Large intestine (tissue), 3 donors: ENCODE measurements around the gene CPNE9. TPM values are rescaled to one million over a fixed set of nuclear protein-coding genes. Genes with fewer than 3 reads are reported as not detected.

Source experiments
- DNase-seq, 2 donors: peaks; one replicate each; pipeline versions ENCODE4 v3.0.0 to v3.0.0-alpha.2; 2013
- H3K27ac ChIP-seq: one replicate; pipeline ENCODE4 v1.5.1; 2013; ENCODE audit warnings: low read length
- H3K27me3 ChIP-seq: 2 replicates; pipeline ENCODE4 v1.6.1; 2013; ENCODE audit warnings: low read length; ENCODE audit not compliant: control insufficient read depth, insufficient read depth
- H3K36me3 ChIP-seq: 2 replicates; pipeline ENCODE4 v1.6.1; 2013; ENCODE audit warnings: low read length; ENCODE audit not compliant: control insufficient read depth, insufficient read depth
- H3K4me1 ChIP-seq: one replicate; pipeline ENCODE4 v1.6.1; 2013; ENCODE audit warnings: low read length; ENCODE audit not compliant: control insufficient read depth, insufficient read depth
- H3K4me3 ChIP-seq: one replicate; pipeline ENCODE4 v1.5.1; 2013; ENCODE audit warnings: low read length
- H3K9me3 ChIP-seq: one replicate; pipeline ENCODE4 v1.6.1; 2013; ENCODE audit warnings: mild to moderate bottlenecking, low read depth, low read length, moderate library complexity; ENCODE audit not compliant: control insufficient read depth
- WGBS: methylation state at CpG from one replicate; pipeline ENCODE4 v1.1.5; 2013; ENCODE audit warnings: low lambda C conversion rate; ENCODE audit not compliant: insufficient coverage; 5-methylcytosine and 5-hydroxymethylcytosine counted together
- polyA plus RNA-seq: library from polyadenylated mRNA; unstranded; fragments of 120-200 nt; gene quantifications from one replicate; pipeline ENCODE4 v1.2.1, GENCODE V29; 2013

The CPNE9 gene
- polyA plus RNA-seq, 1 donor, result 0.73 TPM

DNA sequence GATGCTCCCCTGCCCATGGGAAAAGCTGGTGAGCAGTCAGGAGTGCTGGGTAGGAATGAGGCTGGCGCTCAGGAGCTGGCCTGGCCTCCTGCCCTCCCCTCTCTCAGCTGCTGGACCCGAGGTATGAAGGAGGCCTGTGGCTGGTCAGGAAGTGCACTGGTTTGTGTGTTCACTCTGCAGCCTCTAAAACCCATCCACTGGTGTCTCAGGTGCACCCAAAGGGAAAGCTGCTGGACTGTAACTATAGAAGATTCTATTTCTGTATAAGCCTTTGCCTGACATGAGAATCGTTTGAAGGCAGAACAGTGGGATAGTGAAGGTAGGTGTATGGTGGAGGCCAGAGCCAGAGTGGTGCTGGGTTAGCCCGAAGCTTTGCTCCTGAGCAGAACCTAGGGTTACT lies 5.7 kb upstream of the CPNE9 start:
- Histone ChIP-seq H3K36me3 (peaks cover 79% of the 10 kb centered on the region), H3K27ac (no peak overlapping the region), H3K9me3 (no peaks in the 10 kb centered on the region), H3K27me3 (no peaks in the 10 kb centered on the region), H3K4me3 (no peak overlapping the region), H3K4me1 (no peaks in the 10 kb centered on the region)
- WGBS, result 100% methylated on average over 1 of the region's 4 CpGs
- DNase-seq, result no peak

DNA sequence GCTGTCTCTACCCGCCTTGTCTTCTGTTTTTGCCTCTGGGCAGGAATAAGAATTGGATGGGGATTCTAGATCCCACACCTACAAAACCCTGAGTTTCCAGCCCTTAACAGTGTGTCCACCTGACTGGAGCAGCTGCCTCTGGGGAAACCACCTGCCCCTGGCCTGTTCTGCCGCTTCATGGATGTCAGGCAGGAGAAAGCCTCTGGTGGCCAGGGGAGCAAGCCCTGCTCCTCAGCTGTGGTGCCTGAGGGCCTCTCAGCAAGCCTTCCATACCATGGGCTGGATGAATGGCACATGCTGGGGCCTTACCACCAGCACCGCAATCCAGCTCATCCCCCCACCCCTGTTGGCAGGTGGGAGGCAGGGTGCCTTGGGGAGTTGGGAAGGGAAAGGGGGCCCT lies 5.3 kb upstream of the CPNE9 start:
- WGBS, result no CpG with 5 or more reads among the region's 3 CpGs

DNA sequence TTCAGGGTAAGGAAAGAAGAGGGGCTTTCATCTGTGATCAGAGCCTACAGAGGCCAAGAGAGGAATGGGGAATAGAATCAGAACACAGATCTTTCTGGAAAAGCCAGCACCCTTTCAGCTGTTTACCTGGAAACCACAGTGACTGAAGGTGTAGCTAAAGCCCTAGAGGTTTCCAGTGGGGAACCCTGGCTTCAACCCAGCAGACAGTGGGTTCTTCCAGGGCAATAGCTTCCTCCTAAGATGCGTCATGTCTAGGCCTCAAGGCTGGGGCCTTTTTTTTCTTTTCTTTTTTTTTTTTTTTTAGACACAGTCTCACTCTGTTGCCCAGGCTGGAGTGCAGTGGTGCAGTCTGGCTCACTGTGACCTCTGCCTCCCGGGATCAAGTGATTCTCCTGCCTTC lies 3.1 kb upstream of the CPNE9 start:
- Histone ChIP-seq H3K4me1 (peaks cover 10% of the 10 kb centered on the region), H3K9me3 (no peaks in the 10 kb centered on the region), H3K27ac (no peak overlapping the region), H3K4me3 (no peak overlapping the region), H3K27me3 (peaks cover 16% of the 10 kb centered on the region), H3K36me3 (peaks cover 56% of the 10 kb centered on the region)
- no peak for DNase-seq
- no CpG with 5 or more reads among the region's 2 CpGs for whole genome bisulfite sequencing

More for the DNA sequence above, 5.3 kb upstream of the CPNE9 start:
- no peak overlapping the region for H3K27ac ChIP-seq
- DNase-seq, result no peak
- H3K36me3 ChIP-seq, result peaks cover 75% of the 10 kb centered on the region
- H3K4me3 ChIP-seq, result no peak overlapping the region
- no peaks in the 10 kb centered on the region for H3K4me1 ChIP-seq
- H3K27me3 ChIP-seq, result no peaks in the 10 kb centered on the region
- H3K9me3 ChIP-seq, result no peaks in the 10 kb centered on the region

- Histone ChIP-seq H3K27ac (no peak overlapping the region), H3K27me3 (peaks cover 19% of the 10 kb centered on the region), H3K4me3 (no peak overlapping the region), H3K4me1 (peaks cover 10% of the 10 kb centered on the region), H3K9me3 (no peaks in the 10 kb centered on the region), H3K36me3 (peaks cover 52% of the 10 kb centered on the region)
- no CpG with 5 or more reads among the region's 7 CpGs for WGBS
- no peak for DNase-seq
Measured at GRCh38 chr3:9701006-9701405, 2.6 kb upstream of the CPNE9 start.

GRCh38 chr3:9701711-9702110 lies 1.9 kb upstream of the CPNE9 start:
- Histone ChIP-seq H3K4me3 (no peak overlapping the region), H3K4me1 (peaks cover 10% of the 10 kb centered on the region), H3K27me3 (peaks cover 19% of the 10 kb centered on the region), H3K27ac (no peak overlapping the region), H3K9me3 (no peaks in the 10 kb centered on the region), H3K36me3 (peaks cover 47% of the 10 kb centered on the region)
- no CpG with 5 or more reads among the region's 10 CpGs for WGBS
- no peak for DNase-seq

DNA sequence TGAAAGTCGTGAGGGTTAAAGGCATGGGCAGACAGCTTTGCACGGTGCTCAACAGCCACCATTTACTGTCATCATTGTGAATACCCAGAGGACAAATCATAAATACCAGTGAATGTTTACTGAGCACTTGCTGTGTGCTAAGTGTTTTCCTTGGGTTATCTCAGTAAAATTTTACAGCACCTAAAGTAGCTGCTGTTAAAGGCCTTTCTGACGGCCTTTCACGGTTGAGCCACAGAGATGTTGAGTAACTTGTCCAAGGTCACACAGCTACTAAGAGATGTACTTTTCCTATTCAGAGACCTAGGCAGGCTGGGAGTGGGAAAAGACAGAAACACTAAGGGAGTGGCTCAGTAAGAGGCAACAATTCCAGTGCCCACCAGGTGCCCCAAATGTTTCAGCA lies 393 bp upstream of the CPNE9 start:
- peaks cover 32% of the 10 kb centered on the region for H3K36me3 ChIP-seq
- peaks cover 21% of the 10 kb centered on the region for H3K27me3 ChIP-seq
- no peaks in the 10 kb centered on the region for H3K9me3 ChIP-seq
- H3K4me1 ChIP-seq, result peaks cover 10% of the 10 kb centered on the region
- DNase-seq, result no peak
- no peak overlapping the region for H3K27ac ChIP-seq
- no peak overlapping the region for H3K4me3 ChIP-seq
- WGBS, result 40% methylated on average over 1 of the region's 4 CpGs

- Histone ChIP-seq H3K4me1 (peaks cover 10% of the 10 kb centered on the region), H3K27me3 (peaks cover 21% of the 10 kb centered on the region), H3K9me3 (no peaks in the 10 kb centered on the region), H3K27ac (no peak overlapping the region), H3K4me3 (peak overlapping the region; percentile 28), H3K36me3 (peaks cover 21% of the 10 kb centered on the region)
- no CpG with 5 or more reads among the region's 62 CpGs for WGBS
- DNase-seq, result peak in 1 of 2 donors; percentile 46
Measured at GRCh38 chr3:9704347-9705322, 1.0 kb downstream of the CPNE9 start.

DNA sequence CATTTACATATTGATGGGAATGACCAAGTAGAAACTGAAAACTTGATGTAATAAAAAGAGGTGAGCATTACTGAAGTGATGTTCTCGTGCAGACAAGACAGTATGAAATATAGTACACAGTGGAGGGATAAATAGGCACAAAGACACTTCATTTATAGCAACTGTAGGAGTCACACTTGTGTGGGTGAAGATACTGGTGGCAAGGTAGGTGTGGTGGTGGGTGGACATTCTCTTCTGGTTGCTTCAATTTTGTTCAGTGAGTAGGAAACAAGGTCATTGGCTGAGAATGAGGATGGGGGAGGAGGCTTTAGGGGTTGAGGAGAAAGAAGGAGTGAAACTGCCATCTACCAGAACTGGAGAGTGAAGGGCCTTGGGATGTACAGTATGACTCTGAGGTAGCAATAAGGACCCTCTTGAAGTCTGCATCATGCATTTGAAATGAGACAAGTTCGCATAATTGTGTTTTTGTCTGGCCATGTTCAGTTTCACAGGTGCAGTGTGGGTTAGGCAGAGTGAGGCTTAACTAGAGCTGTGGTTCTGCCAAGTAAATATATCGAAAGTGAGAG lies 6.6 kb downstream of the CPNE9 start:
- DNase-seq, result no peak
- 100% methylated on average over 1 of the region's 3 CpGs for WGBS
- Histone ChIP-seq H3K36me3 (no peaks in the 10 kb centered on the region), H3K27me3 (peaks cover 9% of the 10 kb centered on the region), H3K9me3 (no peaks in the 10 kb centered on the region), H3K4me1 (peaks cover 3% of the 10 kb centered on the region), H3K27ac (no peak overlapping the region), H3K4me3 (no peak overlapping the region)

DNA sequence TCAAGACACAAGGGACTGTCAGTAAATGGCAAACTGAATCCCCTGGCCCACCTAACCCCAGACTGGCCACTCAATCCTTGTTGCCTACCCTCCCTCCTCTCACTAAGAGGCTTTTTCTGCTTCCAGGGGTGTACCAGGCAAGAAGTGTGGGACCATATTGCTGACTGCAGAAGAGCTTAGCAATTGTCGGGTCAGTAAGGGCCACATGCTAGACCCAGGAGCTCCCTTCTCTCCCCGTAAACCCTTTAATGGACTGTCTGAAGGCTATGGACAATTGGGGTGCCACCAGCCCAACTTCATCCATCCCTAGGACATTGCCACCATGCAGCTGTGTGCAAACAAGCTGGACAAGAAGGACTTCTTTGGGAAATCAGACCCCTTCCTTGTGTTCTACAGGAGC lies 8.8 kb downstream of the CPNE9 start:
- no peak overlapping the region for H3K27ac ChIP-seq
- no peak overlapping the region for H3K4me3 ChIP-seq
- DNase-seq, result no peak
- H3K4me1 ChIP-seq, result peaks cover 9% of the 10 kb centered on the region
- no CpG with 5 or more reads among the region's 2 CpGs for WGBS
- H3K9me3 ChIP-seq, result no peaks in the 10 kb centered on the region
- H3K36me3 ChIP-seq, result no peaks in the 10 kb centered on the region
- peaks cover 4% of the 10 kb centered on the region for H3K27me3 ChIP-seq

- H3K36me3 ChIP-seq, result no peaks in the 10 kb centered on the region
- DNase-seq, result no peak
Measured at GRCh38 chr3:9713142-9713541, 9.5 kb downstream of the CPNE9 start.

More at GRCh38 chr3:9713142-9713541, 9.5 kb downstream of the CPNE9 start:
- no peak overlapping the region for H3K4me3 ChIP-seq
- H3K27me3 ChIP-seq, result peaks cover 2% of the 10 kb centered on the region
- H3K27ac ChIP-seq, result no peak overlapping the region
- H3K9me3 ChIP-seq, result no peaks in the 10 kb centered on the region
- H3K4me1 ChIP-seq, result peaks cover 9% of the 10 kb centered on the region
- 91% methylated on average over 3 of the region's 4 CpGs for WGBS
